Bronchial epithelial cell (primary cell): ENCODE data around the gene SLC39A7. TPM values are rescaled to one million over a fixed set of nuclear protein-coding genes. Genes with fewer than 3 reads are reported as not detected.

ENCODE experiments used
- DNase-seq: peaks from one replicate; pipeline ENCODE4 v3.0.0-alpha.2; 2010; ENCODE audit warnings: low read depth
- FAIRE-seq: peaks from 2 replicates; lab custom pipeline; 2011; peaks lifted over from hg19 to GRCh38; lab: Jason Lieb, UNC
- H3K27me3 ChIP-seq: 2 replicates; pipeline ENCODE4 v1.5.1; 2011; ENCODE audit warnings: low read length; ENCODE audit not compliant: control insufficient read depth, insufficient read depth
- H3K36me3 ChIP-seq: 2 replicates; pipeline ENCODE4 v1.5.1; 2011; ENCODE audit warnings: low read length; ENCODE audit not compliant: control insufficient read depth, insufficient read depth
- H3K4me3 ChIP-seq: 2 replicates; pipeline ENCODE4 v1.5.1; 2011; ENCODE audit warnings: mild to moderate bottlenecking, low read depth, low read length, control low read depth
- total RNA-seq: library from RNA; depleted of rRNA; stranded (reverse); fragments of >200 nt; gene quantifications from 2 replicates; pipeline ENCODE4 v1.2.1, GENCODE V29; 2014
- TF ChIP-seq, protein P1 (sequence below): IDR thresholded peaks from 2 replicates; pipeline ENCODE4 v1.5.1; 2011; ENCODE audit warnings: mild to moderate bottlenecking, moderate library complexity, low read length, control low read depth, inconsistent platforms; ENCODE audit not compliant: insufficient read depth, severe bottlenecking

SLC39A7 gene
- total RNA-seq, 1 donor from 2014 or later: 94.0 TPM

DNA sequence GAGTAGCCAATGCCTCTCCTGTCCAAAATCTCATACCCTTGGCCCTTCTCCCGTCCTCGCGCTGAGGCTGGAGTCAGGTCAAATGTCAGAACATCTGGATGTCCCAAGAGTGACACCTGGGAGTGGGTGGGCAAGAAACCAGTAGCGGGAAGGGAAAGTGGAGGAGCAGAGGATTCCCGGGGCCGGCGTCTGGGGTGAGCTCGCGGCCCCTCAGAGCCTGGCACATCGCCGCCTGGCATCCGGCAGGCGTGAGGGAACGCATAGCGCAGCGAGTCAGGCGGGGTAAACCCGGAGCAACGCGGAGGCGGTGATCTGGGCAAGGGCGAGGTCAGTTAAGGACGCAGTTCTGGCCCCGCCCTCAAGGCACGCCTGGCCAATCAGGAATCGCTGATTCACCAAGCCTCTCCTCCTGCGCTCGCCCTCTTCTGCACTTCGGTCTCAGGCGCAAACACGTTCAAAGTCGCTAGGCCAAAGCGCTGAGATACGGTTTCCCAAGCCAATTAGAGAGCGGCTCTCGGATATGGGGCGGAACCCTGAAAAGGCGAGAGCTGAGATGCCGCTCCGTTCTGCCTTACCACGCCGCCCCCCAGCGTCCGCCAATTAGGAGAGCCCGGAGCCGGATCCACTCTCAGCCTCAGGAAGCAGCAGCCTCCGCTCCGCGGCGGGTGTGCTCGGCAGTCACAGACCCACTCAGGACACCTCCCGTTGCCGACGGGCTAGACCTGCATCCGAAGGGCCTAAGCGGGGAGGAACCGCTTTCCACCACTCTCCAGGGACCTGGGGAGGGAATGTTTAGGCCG is 48.5 kb downstream of the SLC39A7 start:
- H3K4me3 ChIP-seq: peak overlapping the region; percentile 50
- peak; percentile 68 for FAIRE-seq
- H3K27me3 ChIP-seq: no peaks in the 10 kb centered on the region
- TF ChIP-seq, protein P1, sequence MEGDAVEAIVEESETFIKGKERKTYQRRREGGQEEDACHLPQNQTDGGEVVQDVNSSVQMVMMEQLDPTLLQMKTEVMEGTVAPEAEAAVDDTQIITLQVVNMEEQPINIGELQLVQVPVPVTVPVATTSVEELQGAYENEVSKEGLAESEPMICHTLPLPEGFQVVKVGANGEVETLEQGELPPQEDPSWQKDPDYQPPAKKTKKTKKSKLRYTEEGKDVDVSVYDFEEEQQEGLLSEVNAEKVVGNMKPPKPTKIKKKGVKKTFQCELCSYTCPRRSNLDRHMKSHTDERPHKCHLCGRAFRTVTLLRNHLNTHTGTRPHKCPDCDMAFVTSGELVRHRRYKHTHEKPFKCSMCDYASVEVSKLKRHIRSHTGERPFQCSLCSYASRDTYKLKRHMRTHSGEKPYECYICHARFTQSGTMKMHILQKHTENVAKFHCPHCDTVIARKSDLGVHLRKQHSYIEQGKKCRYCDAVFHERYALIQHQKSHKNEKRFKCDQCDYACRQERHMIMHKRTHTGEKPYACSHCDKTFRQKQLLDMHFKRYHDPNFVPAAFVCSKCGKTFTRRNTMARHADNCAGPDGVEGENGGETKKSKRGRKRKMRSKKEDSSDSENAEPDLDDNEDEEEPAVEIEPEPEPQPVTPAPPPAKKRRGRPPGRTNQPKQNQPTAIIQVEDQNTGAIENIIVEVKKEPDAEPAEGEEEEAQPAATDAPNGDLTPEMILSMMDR: peak; percentile 7
- no peaks in the 10 kb centered on the region for H3K36me3 ChIP-seq
- DNase-seq: peak; percentile 99

DNA sequence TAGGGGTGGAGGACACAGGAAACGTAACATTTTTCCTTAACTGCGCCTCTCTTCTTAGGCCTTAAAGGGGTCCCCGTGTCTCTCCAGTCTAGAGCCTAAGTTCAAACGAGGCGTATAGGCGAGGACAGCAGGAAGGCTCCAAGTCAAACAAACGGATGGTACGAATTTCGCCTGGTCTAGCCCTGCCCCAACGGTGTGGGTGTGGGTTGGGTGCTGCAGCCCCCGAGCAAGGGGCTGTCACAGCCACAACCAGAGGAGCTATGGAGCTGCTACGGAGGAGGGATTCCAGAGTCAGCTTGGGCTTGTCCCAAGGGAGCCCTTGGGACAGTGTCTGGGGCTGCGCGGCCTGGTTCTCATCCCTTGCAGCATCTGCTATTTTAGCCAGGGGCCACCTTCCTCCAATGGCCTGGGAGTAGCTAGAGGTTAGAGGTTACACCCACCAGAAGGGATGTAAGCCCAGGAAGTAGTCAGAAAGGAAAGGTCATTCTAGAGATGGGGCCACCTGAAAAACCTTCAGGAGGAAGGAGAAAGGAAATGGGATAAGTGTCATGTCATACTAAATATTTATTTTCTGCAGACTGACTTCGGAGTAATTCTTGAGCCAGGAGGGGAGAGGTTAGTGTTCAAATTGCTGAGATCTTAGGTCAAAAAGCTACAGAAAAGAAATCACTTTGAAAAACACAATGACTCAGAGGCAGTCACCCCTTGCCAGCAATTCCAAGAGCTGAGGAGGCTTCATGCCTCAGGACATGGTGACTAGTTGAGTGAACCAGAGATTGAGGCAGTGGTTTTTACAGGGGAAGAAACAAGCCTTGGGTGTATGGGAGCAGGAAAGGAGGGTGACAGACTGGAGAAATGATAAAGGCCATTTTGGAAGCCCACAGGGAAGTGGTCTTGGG is 49.3 kb downstream of the SLC39A7 start:
- H3K36me3 ChIP-seq: no peaks in the 10 kb centered on the region
- no peaks in the 10 kb centered on the region for H3K27me3 ChIP-seq
- DNase-seq: peak; percentile 94
- peak overlapping the region; percentile 50 for H3K4me3 ChIP-seq
- TF ChIP-seq, protein P1: no peak
- FAIRE-seq: no peak

DNA sequence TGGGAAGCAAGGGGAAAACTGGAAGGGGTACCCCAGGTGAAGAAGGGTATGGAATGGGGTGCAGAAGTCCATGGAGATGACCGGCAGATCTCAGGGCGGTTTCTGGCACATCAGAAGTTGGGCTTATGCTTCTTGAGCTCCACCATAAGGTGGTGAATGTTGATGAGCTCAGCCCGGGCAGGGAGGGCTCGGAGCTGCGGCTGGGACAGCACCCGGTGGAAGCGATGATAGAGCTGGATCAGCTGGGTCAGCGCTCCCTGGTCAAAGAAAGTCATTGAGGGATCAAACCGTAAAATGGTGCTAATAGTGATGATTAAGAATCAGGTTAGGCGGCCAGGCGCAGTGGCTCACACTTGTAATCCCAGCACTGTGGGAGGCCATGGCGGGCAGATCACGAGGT is 50.1 kb downstream of the SLC39A7 start:
- DNase-seq (no peak), FAIRE-seq (no peak)
- TF ChIP-seq, protein P1: no peak
- no peaks in the 10 kb centered on the region for H3K27me3 ChIP-seq
- H3K4me3 ChIP-seq: no peak overlapping the region
- no peaks in the 10 kb centered on the region for H3K36me3 ChIP-seq

DNA sequence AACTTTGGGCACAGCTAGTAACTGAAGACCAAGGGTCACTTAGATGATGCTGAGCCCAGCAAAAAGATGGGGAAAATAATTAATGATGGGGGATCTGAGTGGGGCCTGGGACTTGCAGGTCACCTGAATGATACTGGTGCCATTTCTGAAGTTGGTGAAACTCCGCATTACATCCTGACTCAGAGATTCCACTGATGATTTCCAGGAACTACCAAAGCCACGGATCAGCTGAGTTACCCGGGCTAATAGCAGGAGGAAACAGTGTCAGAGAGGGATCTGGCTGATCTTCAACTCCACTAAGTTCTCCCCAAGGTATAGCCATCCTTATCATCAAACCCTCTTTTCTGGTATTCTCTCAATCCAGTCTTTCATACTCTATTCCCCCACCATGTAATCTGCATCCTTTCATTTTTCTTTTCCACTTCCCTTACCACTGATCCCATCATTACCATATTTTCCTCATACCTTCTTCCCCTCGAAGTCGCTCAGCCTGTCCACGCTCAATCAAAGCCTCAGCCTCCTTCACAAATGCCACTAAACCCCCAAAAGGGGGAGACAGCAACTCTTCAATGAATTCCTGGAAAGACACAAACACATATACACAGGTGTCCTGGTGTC is 50.8 kb downstream of the SLC39A7 start:
- Histone ChIP-seq H3K36me3 (no peaks in the 10 kb centered on the region), H3K27me3 (no peaks in the 10 kb centered on the region), H3K4me3 (no peak overlapping the region)
- FAIRE-seq: no peak
- no peak for DNase-seq
- TF ChIP-seq, protein P1: no peak

DNA sequence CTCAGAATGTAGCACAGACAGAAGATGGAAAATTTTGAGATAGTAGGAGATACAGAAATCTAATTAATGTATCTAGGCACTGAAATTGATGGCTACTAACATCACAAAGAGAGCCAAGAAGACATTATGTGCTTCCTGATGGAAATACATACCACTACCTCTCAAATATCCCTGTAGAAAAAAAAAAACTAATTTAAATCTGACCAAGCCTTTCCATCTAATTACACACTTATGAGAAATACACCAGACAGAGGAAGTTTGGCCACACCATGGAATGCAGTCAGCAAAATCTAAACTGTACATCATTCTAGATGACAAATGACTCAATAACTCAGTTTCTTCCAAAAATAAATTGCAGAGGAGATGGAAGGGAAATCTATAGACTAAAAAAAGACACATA is 52.1 kb downstream of the SLC39A7 start:
- Histone ChIP-seq H3K27me3 (no peaks in the 10 kb centered on the region), H3K4me3 (no peak overlapping the region), H3K36me3 (no peaks in the 10 kb centered on the region)
- DNase-seq: no peak
- FAIRE-seq: no peak
- TF ChIP-seq, protein P1: no peak

Other genes with a start within 250 kb of the SLC39A7 start
- 0.26 and 2.8 TPM in 2 replicates for gene HLA-DMA, start 247.8 kb upstream of the SLC39A7 start, total RNA-seq
- gene BRD2, start 232.3 kb upstream of the SLC39A7 start, total RNA-seq: 57.1 and 71.7 TPM in 2 replicates
- not detected in 2 replicates for gene HLA-DOA, start 191.3 kb upstream of the SLC39A7 start, total RNA-seq
- 0.26 and 1.1 TPM in 2 replicates for gene HLA-DPA1, start 127.2 kb upstream of the SLC39A7 start, total RNA-seq
- 0.53 TPM in 1 of 2 replicates, not detected in the other for gene HLA-DPB1, start 124.9 kb upstream of the SLC39A7 start, total RNA-seq
- under 0.01 TPM in 2 replicates for gene COL11A2, start 8.4 kb upstream of the SLC39A7 start, total RNA-seq
- 13.2 and 15.3 TPM in 2 replicates for gene RXRB, start 202 bp upstream of the SLC39A7 start, total RNA-seq
- 59.8 and 76.4 TPM in 2 replicates for gene HSD17B8, start 3.8 kb downstream of the SLC39A7 start, total RNA-seq
- gene RING1, start 7.6 kb downstream of the SLC39A7 start, total RNA-seq: 43.4 and 50.7 TPM in 2 replicates
- 22.1 and 32.5 TPM in 2 replicates for gene VPS52, start 71.0 kb downstream of the SLC39A7 start, total RNA-seq
- 9,289 and 12,112 TPM in 2 replicates for gene RPS18, start 71.2 kb downstream of the SLC39A7 start, total RNA-seq
- 3.9 and 16.9 TPM in 2 replicates for gene B3GALT4, start 76.3 kb downstream of the SLC39A7 start, total RNA-seq
- gene WDR46, start 88.4 kb downstream of the SLC39A7 start, total RNA-seq: 59.5 and 132 TPM in 2 replicates
- 61.7 and 64.5 TPM in 2 replicates for gene PFDN6, start 88.7 kb downstream of the SLC39A7 start, total RNA-seq
- gene RGL2, start 98.1 kb downstream of the SLC39A7 start, total RNA-seq: 22.6 and 27.7 TPM in 2 replicates
- 11.6 and 24.3 TPM in 2 replicates for gene TAPBP, start 113.2 kb downstream of the SLC39A7 start, total RNA-seq
- gene ZBTB22, start 116.9 kb downstream of the SLC39A7 start, total RNA-seq: 13.2 and 20.1 TPM in 2 replicates
- 27.4 and 53.1 TPM in 2 replicates for gene DAXX, start 122.1 kb downstream of the SLC39A7 start, total RNA-seq
- 0.26 TPM in 2 replicates for gene KIFC1, start 191.0 kb downstream of the SLC39A7 start, total RNA-seq
- 7.6 and 13.2 TPM in 2 replicates for gene PHF1, start 210.1 kb downstream of the SLC39A7 start, total RNA-seq
- 37.1 and 42.5 TPM in 2 replicates for gene CUTA, start 217.2 kb downstream of the SLC39A7 start, total RNA-seq
- gene SYNGAP1, start 219.2 kb downstream of the SLC39A7 start, total RNA-seq: 0.79 and 0.90 TPM in 2 replicates